HG03354 (cell line): ENCODE measurements around the gene ATXN7.

Source experiments
- ATAC-seq: cut with Tn5 transposase; IDR thresholded peaks from one replicate; pipeline ENCODE4 v1.9.1; 2021; ENCODE audit warnings: mild to moderate bottlenecking; ENCODE audit not compliant: unreplicated experiment, poor library complexity, severe bottlenecking

ATXN7 gene

GRCh38 chr3:64037084-64037483 lies 173.4 kb downstream of the ATXN7 start:
- no peak for ATAC-seq

DNA sequence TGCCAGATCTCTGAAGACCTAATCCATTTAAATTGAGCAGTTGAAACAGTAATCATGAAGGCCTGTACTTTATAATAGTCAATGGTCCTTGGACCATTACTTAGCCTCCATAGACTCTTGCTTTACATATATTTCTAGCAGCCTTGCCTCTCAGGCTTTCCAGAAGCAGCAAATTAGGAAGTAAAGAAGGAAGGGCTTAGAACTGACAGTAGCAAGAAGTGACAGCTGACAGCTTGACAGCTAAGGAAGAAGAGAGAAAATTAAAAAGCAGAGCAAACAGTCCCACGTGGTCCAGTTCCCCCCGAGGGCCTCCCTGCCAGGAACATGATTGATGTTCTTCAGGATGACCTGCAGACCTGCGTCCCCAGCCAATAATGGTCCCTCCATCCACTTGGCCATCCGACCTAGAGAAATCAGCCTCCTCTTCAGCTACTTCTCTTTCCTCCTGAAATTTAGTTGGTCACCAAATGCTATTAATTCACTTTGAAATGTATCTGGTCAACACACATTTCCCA lies 174.6 kb downstream of the ATXN7 start:
- no peak for ATAC-seq

- ATAC-seq: no peak
Observed at GRCh38 chr3:64039332-64039731, 175.7 kb downstream of the ATXN7 start.

- no peak for ATAC-seq
Observed at GRCh38 chr3:64039981-64040733, 176.5 kb downstream of the ATXN7 start.

DNA sequence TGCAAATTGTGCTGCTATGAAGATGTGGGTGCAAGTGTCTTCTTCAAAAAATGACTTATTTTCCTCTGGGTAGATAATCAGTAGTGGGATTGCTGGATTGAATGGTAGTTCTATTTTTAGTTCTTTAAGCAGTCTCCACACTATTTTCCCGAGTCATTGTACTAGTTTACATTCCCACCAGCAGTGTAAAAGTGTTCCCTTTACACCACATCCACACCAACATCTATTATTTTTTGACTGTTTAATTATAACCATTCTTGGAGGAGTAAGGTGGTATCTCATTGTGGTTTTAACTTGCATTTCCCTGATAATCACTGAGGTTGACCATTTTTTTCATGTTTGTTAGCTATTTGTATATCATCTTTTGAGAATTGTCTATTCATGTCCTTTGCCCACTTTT lies 179.3 kb downstream of the ATXN7 start:
- ATAC-seq: no peak

- ATAC-seq: no peak
Observed at GRCh38 chr3:64046592-64046991, 182.9 kb downstream of the ATXN7 start.

GRCh38 chr3:64046996-64047594 lies 183.4 kb downstream of the ATXN7 start:
- ATAC-seq: no peak

DNA sequence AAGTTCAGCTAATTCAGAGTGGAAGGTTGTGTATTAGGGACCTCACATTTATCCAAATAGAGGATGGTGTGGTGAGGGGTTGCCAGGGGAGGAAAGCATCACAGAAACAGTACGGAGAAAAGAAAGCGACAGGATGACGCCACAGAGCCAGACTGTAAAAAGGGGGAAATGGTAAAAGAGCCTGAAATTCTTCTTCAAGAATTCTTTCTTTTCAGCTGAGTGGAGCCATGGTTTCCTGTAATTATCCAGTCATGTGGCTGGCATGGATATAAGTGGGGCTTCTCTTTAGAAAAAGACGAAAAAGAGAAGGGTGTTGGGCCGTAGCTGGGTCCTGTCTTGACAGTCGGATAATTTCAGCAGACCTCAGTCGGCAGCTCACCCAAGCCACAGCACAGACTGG lies 184.1 kb downstream of the ATXN7 start:
- no peak for ATAC-seq

DNA sequence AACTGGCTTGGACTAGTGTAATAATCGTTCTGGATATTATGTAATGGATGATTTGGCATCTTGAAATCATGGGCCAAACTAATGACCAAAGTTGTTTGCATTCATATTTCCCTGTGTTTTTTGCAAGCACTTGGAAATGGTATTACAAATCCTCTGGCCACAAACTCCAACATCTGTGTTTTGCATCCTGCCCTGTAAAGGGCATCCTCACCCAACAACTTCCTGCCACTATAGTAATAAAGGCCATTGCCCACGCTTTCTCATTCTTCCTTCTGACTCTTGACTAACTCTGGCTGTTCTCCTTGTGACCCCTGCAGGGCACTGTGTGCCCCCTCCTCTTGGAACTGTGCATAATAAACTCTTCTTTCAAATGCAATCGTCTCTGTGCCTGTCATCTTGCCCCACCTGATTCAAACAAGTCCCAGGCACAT lies 185.0 kb downstream of the ATXN7 start:
- no peak for ATAC-seq

GRCh38 chr3:64049136-64049535 lies 185.5 kb downstream of the ATXN7 start:
- no peak for ATAC-seq

- no peak for ATAC-seq
Observed at GRCh38 chr3:64049832-64050231, 186.2 kb downstream of the ATXN7 start.
